K562 (cell line): Measurements from ENCODE around the gene RPS27. TPM values are rescaled to one million over a fixed set of nuclear protein-coding genes. Genes with fewer than 3 reads are reported as not detected.

Experiments
- ATAC-seq: fragments of 200-7000 bp; cut with Tn5 transposase; 3 replicates; pipeline ENCODE4 v1.9.1; 2020; ENCODE audit warnings: moderate library complexity
- BruUV-seq: library from RNA; stranded (reverse); fragments of 400-500 nt; replicated peaks from 2 replicates; lab custom pipeline; 2021; lab: Mats Ljungman, UMichigan
- CTCF ChIA-PET: fragments of 300-600 bp; formaldehyde crosslinking; extraction: SDS; loops from one replicate; lab custom pipeline; 2021; ENCODE audit warnings: low intra/inter-chr PET ratio; lab: Yijun Ruan, JAX
- POLR2A ChIA-PET: fragments of 300-600, 350-650 bp; sonication (Branson Sonifier 250); formaldehyde crosslinking; extraction: SDS; loops from one replicate; lab custom pipeline; 2021; ENCODE audit warnings: antibody characterized with exemption, inconsistent platforms; lab: Yijun Ruan, JAX
- DNase-seq, 4 experiments: peaks; one replicate each; pipeline versions ENCODE4 v3.0.0 to v3.0.0-alpha.2; 2011 to 2018; ENCODE audit warnings: low spot score in 3 of 4, mixed read lengths in 3 of 4; ENCODE audit errors: extremely low read depth in 1 of 4
- FAIRE-seq: peaks from 2 replicates; lab custom pipeline; 2011; peaks lifted over from hg19 to GRCh38; lab: Jason Lieb, UNC
- H2AFZ ChIP-seq: 2 replicates; pipeline ENCODE4 v1.6.0; 2011; ENCODE audit warnings: low read depth, low read length, control low read depth, inconsistent platforms
- H3K27ac ChIP-seq: fragments of 200-600 bp; 3 replicates; pipeline ENCODE4 v1.8.0; 2011; ENCODE audit warnings: low read depth, mild to moderate bottlenecking, control low read depth, inconsistent platforms, low read length, moderate library complexity, mixed read lengths; ENCODE audit errors: extremely low read depth
- H3K27me3 ChIP-seq, 2 experiments: fragments of 300-600 bp in 1 of 2; 2 replicates in 1 of 2; 3 replicates in 1 of 2; pipeline versions ENCODE4 v1.6.0 to v1.8.0; 2011; ENCODE audit warnings: inconsistent platforms in 2 of 2, low read length in 2 of 2, mild to moderate bottlenecking in 1 of 2, mixed read lengths in 1 of 2, moderate library complexity in 1 of 2; ENCODE audit not compliant: control insufficient read depth in 2 of 2, insufficient read depth in 2 of 2
- H3K36me3 ChIP-seq: fragments of 300-600 bp; 3 replicates; pipeline ENCODE4 v1.8.0; 2011; ENCODE audit warnings: mild to moderate bottlenecking, low read length, inconsistent platforms; ENCODE audit not compliant: control insufficient read depth, insufficient read depth
- H3K4me1 ChIP-seq, 2 experiments: fragments of 200-600 bp in 1 of 2; replicated peaks in 1 of 2; 2 replicates in 1 of 2; 3 replicates in 1 of 2; pipeline versions ENCODE4 v1.5.1 to v1.8.0; 2011; ENCODE audit warnings: inconsistent platforms in 2 of 2, low read length in 2 of 2, mild to moderate bottlenecking in 1 of 2, mixed read lengths in 1 of 2, moderate library complexity in 1 of 2; ENCODE audit not compliant: control insufficient read depth in 2 of 2, insufficient read depth in 2 of 2
- H3K4me2 ChIP-seq: 2 replicates; pipeline ENCODE4 v1.6.1; 2011; ENCODE audit warnings: low read length, control low read depth, inconsistent platforms, mixed read lengths; ENCODE audit not compliant: insufficient read depth
- H3K4me3 ChIP-seq: fragments of 200-600 bp; sonication (generic), shearing (Covaris generic); 2 replicates; pipeline ENCODE4 v1.5.1; 2016; ENCODE audit warnings: control low read depth, inconsistent platforms
- H3K79me2 ChIP-seq: fragments of 200-600 bp; 3 replicates; pipeline ENCODE4 v1.8.0; 2011; ENCODE audit warnings: low read length, inconsistent platforms; ENCODE audit not compliant: control insufficient read depth, insufficient read depth
- H3K9ac ChIP-seq, 2 experiments: 2 replicates each; pipeline versions ENCODE4 v1.6.0 to v1.6.1; 2011; ENCODE audit warnings: low read depth in 2 of 2, low read length in 2 of 2, control low read depth in 1 of 2, inconsistent platforms in 1 of 2, mild to moderate bottlenecking in 1 of 2, mixed read lengths in 1 of 2; ENCODE audit not compliant: insufficient read depth in 1 of 2
- H3K9me1 ChIP-seq: one replicate; pipeline ENCODE4 v1.6.0; 2011; ENCODE audit warnings: inconsistent platforms, mild to moderate bottlenecking, low read length, moderate library complexity; ENCODE audit not compliant: control insufficient read depth, insufficient read depth
- H3K9me3 ChIP-seq: replicated peaks from 2 replicates; pipeline ENCODE4 v1.5.1; 2011; ENCODE audit warnings: low read depth, low read length, inconsistent platforms; ENCODE audit not compliant: control insufficient read depth, insufficient read depth
- H4K20me1 ChIP-seq: replicated peaks from 2 replicates; pipeline ENCODE4 v1.6.1; 2011; ENCODE audit warnings: low read length, inconsistent platforms, mixed read lengths; ENCODE audit not compliant: control insufficient read depth, insufficient read depth
- BRF2 ChIP-seq: IDR thresholded peaks from 3 replicates; pipeline ENCODE4 v1.6.1; 2011; ENCODE audit warnings: borderline replicate concordance, mild to moderate bottlenecking; ENCODE audit not compliant: insufficient read length, insufficient read depth
- SAP30 ChIP-seq: fragments of 200-600 bp; sonication (generic); IDR thresholded peaks from 2 replicates; pipeline ENCODE4 v1.6.1; 2012; ENCODE audit warnings: borderline replicate concordance, low read depth, mild to moderate bottlenecking, moderate library complexity, low read length, control low read depth, inconsistent platforms; ENCODE audit not compliant: insufficient read depth, poor library complexity, severe bottlenecking
- SRSF9 ChIP-seq: fragments of 200-400 bp; formaldehyde crosslinking; IDR thresholded peaks from 2 replicates; pipeline ENCODE4 v1.6.1; 2017; ENCODE audit warnings: low read depth, low read length, borderline replicate concordance
- ZNF12 ChIP-seq: sonication (generic); formaldehyde crosslinking; IDR thresholded peaks from 2 replicates; pipeline ENCODE4 v1.4.0; 2020; ENCODE audit warnings: mild to moderate bottlenecking, missing genetic modification reagents
- WGBS: fragments of 100-300 bp; shearing (Covaris generic); methylation state at CpG from one replicate; pipeline ENCODE4 v1.1.6; 2016; ENCODE audit warnings: low coverage, mixed read lengths; ENCODE audit not compliant: insufficient coverage; ENCODE audit errors: missing lambda C conversion rate; 5-methylcytosine and 5-hydroxymethylcytosine counted together
- in situ Hi-C: fragments of 300-500 bp; cut with MboI; formaldehyde crosslinking; loops from 4 replicates; pipeline ENCODE4 v1.15.0; 2018; ENCODE audit warnings: inconsistent platforms, mixed read lengths
- intact Hi-C: fragments of 100-400 bp; cut with micrococcal nuclease; formaldehyde crosslinking; loops from 2 replicates; pipeline ENCODE4 v1.14.2; 2022
- polyA plus RNA-seq, 8 experiments: library from polyadenylated mRNA; depleted of rRNA in 4 of 8; stranded (reverse) in 5 of 8; unstranded in 3 of 8; fragments of >200 nt; fragmentation: Nextera tagmentation in 2 of 8; fragmentation: Illumina TruSeq in 1 of 8; extraction: Ambion mirVana in 2 of 8; extraction: Trizol in 1 of 8; gene quantifications; 2 replicates each; pipeline versions ENCODE4 v1.2.1 to v1.2.3, GENCODE V29; 2011 to 2014; ENCODE audit warnings: inconsistent platforms in 1 of 8, missing spikeins in 1 of 8
- total RNA-seq, 7 experiments: library from RNA; depleted of rRNA in 6 of 7; stranded (reverse); fragments of >200 nt in 6 of 7; fragmentation: Illumina TruSeq in 2 of 7; extraction: Trizol in 2 of 7; gene quantifications; 2 replicates each; pipeline versions ENCODE4 v1.2.1 to v1.2.3, GENCODE V29; 2011 to 2021; ENCODE audit warnings: low replicate concordance in 1 of 7

RPS27 gene
- total and polyA plus RNA-seq, 9 of the 15 experiments (the other 6 are each of a cell fraction or from before 2014, with no cell fraction given) = 2,091 to 9,377 (median 6,706) TPM

GRCh38 chr1:153968972-153969371, 21.6 kb upstream of the RPS27 start:
- Histone ChIP-seq H3K36me3 (peaks cover 10% of the 10 kb centered on the region; the same call in 2 of the 3 replicates), H3K27ac (no peak overlapping the region), H3K9me1 (no peaks in the 10 kb centered on the region), H3K4me2 (peak overlapping the region; percentile 87), H2AFZ (no peak overlapping the region), H3K27me3 (no peaks in the 10 kb centered on the region), H3K4me3 (peak overlapping the region; percentile 51; the same call in 1 of the 2 replicates), H3K9ac (peak overlapping the region; percentile 41 to 89; a peak in 3 of 4 replicates), H3K79me2 (peaks cover 31% of the 10 kb centered on the region), H4K20me1 (no peaks in the 10 kb centered on the region), H3K9me3 (no peaks in the 10 kb centered on the region), H3K4me1 (peaks cover 7 to 13% of the 10 kb centered on the region in 2 experiments; a peak in 4 of 5 replicates)
- in situ Hi-C loops = no loop called here
- no TSS peak for BruUV-seq
- POLR2A ChIA-PET = interaction anchor here (0.7 to 4.8 kb wide), 5 partner anchors 8 to 76 kb away, joined by 3 to 84 read pairs (median 9); partner anchors contain the start of genes JTB and RPS27
- no peak for ATAC-seq
- no peak for TF ChIP-seq BRF2
- TF ChIP-seq SRSF9 = no peak
- no peak for TF ChIP-seq ZNF12 (CRISPR knock-in tag)
- TF ChIP-seq SAP30 = no peak
- WGBS = 79% methylated on average over 2 of the region's 2 CpGs
- CTCF ChIA-PET = no interaction called here
- DNase-seq = no peak
- no peak for FAIRE-seq
- intact Hi-C loops = loop anchor here (5.0 kb wide), 1 partner anchor 172 kb away; no protein-coding TSS in a partner anchor
